ENCODE results near the gene FGF12. TPM values are rescaled to one million over a fixed set of nuclear protein-coding genes. Genes with fewer than 3 reads are reported as not detected.

Gene FGF12
- total RNA-seq, 2 donors from 2014 or later: 1.5 TPM; not detected in 1

DNA sequence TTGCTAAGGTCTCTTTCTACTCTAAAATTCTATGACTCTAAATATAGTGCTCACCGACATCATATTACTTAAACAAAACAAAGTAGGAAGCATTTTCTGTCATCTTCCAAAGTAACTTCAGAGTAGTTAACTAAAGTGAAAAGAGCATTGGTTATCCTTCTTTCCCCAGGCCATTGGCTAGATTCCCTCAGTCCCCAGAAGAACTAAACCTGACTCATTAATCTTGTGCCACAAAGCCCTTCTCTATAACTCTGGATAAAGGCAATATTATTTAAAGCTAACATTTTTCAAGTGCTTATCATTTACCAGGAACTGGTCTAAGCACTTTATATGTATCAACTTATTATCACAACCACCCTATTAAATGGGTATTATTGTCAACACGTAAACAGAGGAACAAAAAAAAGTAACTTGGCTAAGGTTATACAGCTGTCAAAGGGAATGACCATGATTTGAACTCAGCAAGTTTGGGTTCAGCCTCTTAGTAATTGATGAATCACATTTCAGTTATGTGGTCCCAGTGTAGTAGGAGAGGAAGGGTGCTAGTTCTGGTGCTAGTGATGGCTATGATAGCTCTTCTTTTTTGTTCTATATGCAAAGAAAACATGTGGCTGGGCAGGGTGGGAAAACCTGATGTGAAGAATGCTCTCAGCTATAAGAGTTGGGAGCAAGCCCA, 304.9 kb downstream of the FGF12 start:
- H3K27ac ChIP-seq: no peak overlapping the region
- H3K27me3 ChIP-seq (replicated peaks; ENCODE audit: insufficient read depth): no peaks in the 10 kb centered on the region
- no peaks in the 10 kb centered on the region for H3K36me3 ChIP-seq
- H3K4me1 ChIP-seq (ENCODE audit: control insufficient read depth in 1 of 2, low read depth in 2 of 2): no peaks in the 10 kb centered on the region
- ATAC-seq (ENCODE audit: insufficient number of reproducible peaks, low FRiP score, low read depth) (no peak), DNase-seq (ENCODE audit: low spot score) (no peak)
- no peaks in the 10 kb centered on the region for H3K9me3 ChIP-seq
- no peak overlapping the region for H3K4me3 ChIP-seq
- TF ChIP-seq, protein P1, sequence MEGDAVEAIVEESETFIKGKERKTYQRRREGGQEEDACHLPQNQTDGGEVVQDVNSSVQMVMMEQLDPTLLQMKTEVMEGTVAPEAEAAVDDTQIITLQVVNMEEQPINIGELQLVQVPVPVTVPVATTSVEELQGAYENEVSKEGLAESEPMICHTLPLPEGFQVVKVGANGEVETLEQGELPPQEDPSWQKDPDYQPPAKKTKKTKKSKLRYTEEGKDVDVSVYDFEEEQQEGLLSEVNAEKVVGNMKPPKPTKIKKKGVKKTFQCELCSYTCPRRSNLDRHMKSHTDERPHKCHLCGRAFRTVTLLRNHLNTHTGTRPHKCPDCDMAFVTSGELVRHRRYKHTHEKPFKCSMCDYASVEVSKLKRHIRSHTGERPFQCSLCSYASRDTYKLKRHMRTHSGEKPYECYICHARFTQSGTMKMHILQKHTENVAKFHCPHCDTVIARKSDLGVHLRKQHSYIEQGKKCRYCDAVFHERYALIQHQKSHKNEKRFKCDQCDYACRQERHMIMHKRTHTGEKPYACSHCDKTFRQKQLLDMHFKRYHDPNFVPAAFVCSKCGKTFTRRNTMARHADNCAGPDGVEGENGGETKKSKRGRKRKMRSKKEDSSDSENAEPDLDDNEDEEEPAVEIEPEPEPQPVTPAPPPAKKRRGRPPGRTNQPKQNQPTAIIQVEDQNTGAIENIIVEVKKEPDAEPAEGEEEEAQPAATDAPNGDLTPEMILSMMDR (IDR thresholded peaks at IDR 0.05): no peak

DNA sequence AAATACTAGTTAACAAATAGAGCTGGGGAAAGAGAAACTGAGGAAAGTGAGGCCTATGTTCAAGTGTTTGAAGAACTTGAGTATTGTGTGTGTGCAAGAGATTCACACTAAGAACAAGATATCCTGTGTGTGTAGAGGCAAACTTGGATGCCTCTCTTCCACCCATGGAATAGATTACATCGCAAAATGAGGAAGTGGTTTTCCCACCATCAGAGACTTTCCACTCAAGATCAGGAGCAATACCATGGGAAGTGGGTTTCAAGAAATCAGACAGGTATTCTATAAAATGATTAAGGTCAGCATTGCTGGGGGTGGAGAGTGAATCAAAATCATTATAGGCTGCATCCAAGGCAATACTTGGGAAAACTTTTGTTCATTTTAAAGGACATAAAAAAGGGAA, 308.0 kb downstream of the FGF12 start:
- TF ChIP-seq, protein P1 (IDR thresholded peaks at IDR 0.05): no peak
- no peak for DNase-seq (ENCODE audit: low spot score)
- Histone ChIP-seq H3K4me1 (ENCODE audit: control insufficient read depth in 1 of 2, low read depth in 2 of 2) (no peaks in the 10 kb centered on the region), H3K27me3 (replicated peaks; ENCODE audit: insufficient read depth) (no peaks in the 10 kb centered on the region), H3K9me3 (no peaks in the 10 kb centered on the region), H3K4me3 (no peak overlapping the region), H3K27ac (no peak overlapping the region), H3K36me3 (no peaks in the 10 kb centered on the region)
- no peak for ATAC-seq (ENCODE audit: insufficient number of reproducible peaks, low FRiP score, low read depth)

DNA sequence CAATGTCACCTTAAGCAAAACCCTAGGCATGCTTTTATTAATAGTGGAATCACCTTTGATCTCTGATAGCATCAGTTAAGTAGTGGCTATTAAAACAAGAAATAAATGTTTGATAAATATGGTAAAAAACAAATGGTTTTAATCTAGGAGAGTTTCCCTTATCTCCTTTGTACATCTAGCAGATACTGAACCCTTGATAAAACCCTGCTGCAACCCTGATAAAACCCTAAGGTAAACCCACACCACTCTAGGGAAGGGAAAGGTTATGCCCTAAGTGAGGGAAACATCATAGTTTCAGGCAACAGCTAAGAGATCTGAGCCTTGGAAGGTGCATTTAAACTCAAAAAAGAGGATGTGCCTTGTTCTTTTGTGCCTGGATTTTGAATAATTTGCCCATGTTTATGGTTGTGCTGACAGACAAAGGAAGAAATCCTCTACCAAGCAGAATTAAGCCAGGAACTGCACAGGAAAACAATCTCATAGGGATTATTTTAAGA, 309.7 kb downstream of the FGF12 start:
- ATAC-seq (ENCODE audit: insufficient number of reproducible peaks, low FRiP score, low read depth) (no peak), DNase-seq (ENCODE audit: low spot score) (no peak)
- H3K4me1 ChIP-seq (ENCODE audit: control insufficient read depth in 1 of 2, low read depth in 2 of 2): no peaks in the 10 kb centered on the region
- no peaks in the 10 kb centered on the region for H3K36me3 ChIP-seq
- no peak overlapping the region for H3K27ac ChIP-seq
- TF ChIP-seq, protein P1 (IDR thresholded peaks at IDR 0.05): no peak
- H3K27me3 ChIP-seq (replicated peaks; ENCODE audit: insufficient read depth): no peaks in the 10 kb centered on the region
- no peaks in the 10 kb centered on the region for H3K9me3 ChIP-seq
- no peak overlapping the region for H3K4me3 ChIP-seq

DNA sequence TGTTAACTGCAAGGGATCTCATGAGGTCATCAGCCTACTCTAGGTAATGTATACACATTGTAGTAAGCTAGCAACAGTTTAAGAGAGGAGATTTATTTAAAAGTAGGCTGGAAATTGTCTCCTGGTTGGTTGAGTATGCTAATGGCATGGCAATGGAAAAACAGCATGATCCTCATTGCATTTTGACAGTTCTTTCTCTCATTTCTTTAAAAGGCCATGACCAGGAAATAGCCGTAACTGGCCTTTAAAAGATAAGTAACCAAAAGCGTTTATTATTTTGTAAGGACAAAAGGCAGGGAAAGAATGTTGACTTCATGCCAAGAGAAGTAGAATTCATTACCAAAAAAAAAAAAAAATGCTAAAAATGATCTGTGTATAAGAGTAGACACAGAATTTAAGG, 310.3 kb downstream of the FGF12 start:
- no peak for DNase-seq (ENCODE audit: low spot score)
- Histone ChIP-seq H3K27me3 (replicated peaks; ENCODE audit: insufficient read depth) (no peaks in the 10 kb centered on the region), H3K4me3 (no peak overlapping the region), H3K4me1 (ENCODE audit: control insufficient read depth in 1 of 2, low read depth in 2 of 2) (no peaks in the 10 kb centered on the region), H3K27ac (no peak overlapping the region), H3K36me3 (no peaks in the 10 kb centered on the region), H3K9me3 (no peaks in the 10 kb centered on the region)
- ATAC-seq (ENCODE audit: insufficient number of reproducible peaks, low FRiP score, low read depth): no peak
- TF ChIP-seq, protein P1 (IDR thresholded peaks at IDR 0.05): no peak

DNA sequence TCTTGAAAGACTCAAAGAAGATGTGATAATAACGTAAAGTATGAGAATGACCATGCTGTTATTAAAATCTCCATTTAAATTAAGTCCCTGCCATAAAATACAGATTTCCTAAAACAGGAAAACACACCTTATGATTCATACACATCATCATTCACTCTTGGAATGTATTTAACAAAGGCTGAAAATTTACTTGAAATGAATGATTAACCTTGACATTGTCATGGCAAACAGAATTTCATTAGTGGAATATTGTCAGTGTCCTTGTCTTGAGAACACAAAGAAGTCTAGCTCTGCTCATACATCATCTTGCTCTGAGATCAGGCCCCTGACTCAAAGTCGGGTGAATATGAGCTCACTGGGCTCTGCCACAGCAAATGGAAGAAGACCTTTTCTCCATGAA, 313.9 kb downstream of the FGF12 start:
- Histone ChIP-seq H3K4me1 (ENCODE audit: control insufficient read depth in 1 of 2, low read depth in 2 of 2) (peaks cover 0 to 4% of the 10 kb centered on the region in 2 donors), H3K36me3 (no peaks in the 10 kb centered on the region), H3K4me3 (no peak overlapping the region), H3K27ac (no peak overlapping the region), H3K27me3 (replicated peaks; ENCODE audit: insufficient read depth) (no peaks in the 10 kb centered on the region), H3K9me3 (no peaks in the 10 kb centered on the region)
- TF ChIP-seq, protein P1 (IDR thresholded peaks at IDR 0.05): no peak
- ATAC-seq (ENCODE audit: insufficient number of reproducible peaks, low FRiP score, low read depth) (no peak), DNase-seq (ENCODE audit: low spot score) (no peak)

Data from thoracic aorta (tissue), 2 donors.